Esophagus muscularis mucosa (tissue), 4 donors: ENCODE data around the gene CNIH4. TPM values are rescaled to one million over a fixed set of nuclear protein-coding genes. Genes with fewer than 3 reads are reported as not detected.
A peak's percentile ranks its signal among the peaks of the same experiment; 100 is the strongest.
"Not testable (repeated sequence)": the region's sequence is repeated elsewhere in the genome, so short reads cannot be mapped to it uniquely, and the experiment has no call there.

ENCODE experiments used
- DNase-seq: peaks from one replicate; pipeline ENCODE4 v3.0.0-alpha.2; 2017; ENCODE audit errors: extremely low spot score
- H3K27ac ChIP-seq, 4 donors: fragments of 200-600 bp; sonication (generic); replicated peaks in 1 of 4; 1 replicate in 3 of 4; 2 replicates in 1 of 4; pipeline ENCODE4 v1.5.1; 2016 to 2019; ENCODE audit warnings: mild to moderate bottlenecking in 1 of 4
- H3K27me3 ChIP-seq, 4 donors: fragments of 200-600 bp; sonication (generic); one replicate each; pipeline versions ENCODE4 v1.5.1 to v1.6.0; 2016 to 2019
- H3K36me3 ChIP-seq, 4 donors: fragments of 200-600 bp; sonication (generic); one replicate each; pipeline ENCODE4 v1.5.1; 2016 to 2019
- H3K4me1 ChIP-seq, 4 donors: fragments of 200-600 bp; sonication (generic); one replicate each; pipeline ENCODE4 v1.5.1; 2016 to 2019
- H3K4me3 ChIP-seq, 4 donors: fragments of 200-600 bp; sonication (generic); 1 replicate in 2 of 4; 2 replicates in 2 of 4; pipeline ENCODE4 v1.5.1; 2016 to 2019; ENCODE audit warnings: mild to moderate bottlenecking in 4 of 4, moderate library complexity in 1 of 4
- H3K9me3 ChIP-seq, 4 donors: fragments of 200-600 bp; sonication (generic); 1 replicate in 3 of 4; 2 replicates in 1 of 4; pipeline ENCODE4 v1.5.1; 2016 to 2019
- CTCF ChIP-seq, 3 experiments: fragments of 200-600 bp in 2 of 3; fragments of 450-650 bp in 1 of 3; sonication (generic) in 2 of 3; IDR thresholded peaks; one replicate each; pipeline ENCODE4 v1.5.1; 2017 to 2019; ENCODE audit warnings: antibody characterized with exemption in 3 of 3, mild to moderate bottlenecking in 2 of 3, moderate library complexity in 1 of 3
- EP300 ChIP-seq: sonication (generic); formaldehyde crosslinking; IDR thresholded peaks from one replicate; pipeline ENCODE4 v1.6.1; 2017; ENCODE audit warnings: antibody characterized with exemption
- POLR2A ChIP-seq: fragments of 450-650 bp; IDR thresholded peaks from one replicate; pipeline ENCODE4 v1.6.1; 2017; ENCODE audit warnings: antibody characterized with exemption, moderate library complexity, mild to moderate bottlenecking, low read depth
- POLR2AphosphoS5 ChIP-seq, 2 donors: sonication (generic); formaldehyde crosslinking; IDR thresholded peaks; one replicate each; pipeline ENCODE4 v1.6.1; 2017; ENCODE audit warnings: antibody characterized with exemption in 2 of 2
- WGBS: methylation state at CpG from one replicate; pipeline ENCODE4 v1.1.5; 2018; 5-methylcytosine and 5-hydroxymethylcytosine counted together
- intact Hi-C: fragments of 100-400 bp; cut with DNase I; formaldehyde crosslinking; loops from one replicate; pipeline ENCODE4 v1.15.1; 2023
- total RNA-seq, 4 donors: library from RNA; depleted of rRNA; stranded (reverse); fragments of >200 nt; gene quantifications; one replicate each; pipeline versions ENCODE4 v1.1.0 to v1.2.1, GENCODE V29; 2016

CNIH4 gene
- total RNA-seq, 4 donors from 2014 or later, result 34.0 to 61.0 (median 46.9) TPM

GRCh38 chr1:224348137-224348536 lies 8.5 kb upstream of the CNIH4 start:
- TF ChIP-seq EP300 (no peak), POLR2A (no peak), POLR2AphosphoS5 (IDR thresholded peaks at IDR 0.05) (no peak), CTCF (IDR thresholded peaks at IDR 0.05) (no peak)
- Histone ChIP-seq H3K36me3 (no peaks in the 10 kb centered on the region), H3K27ac (no peak overlapping the region), H3K27me3 (peaks cover 0 to 8% (median 0%) of the 10 kb centered on the region in 4 donors), H3K4me1 (no peaks in the 10 kb centered on the region), H3K4me3 (no peak overlapping the region), H3K9me3 (peaks cover 0 to 14% (median 14%) of the 10 kb centered on the region in 4 donors)
- DNase-seq, result no peak
- intact Hi-C loops, result no loop called here
- 85% methylated on average over 2 of the region's 2 CpGs for WGBS

GRCh38 chr1:224349716-224350115 lies 7.0 kb upstream of the CNIH4 start:
- DNase-seq, H3K36me3 ChIP-seq, intact Hi-C loops, H3K4me3 ChIP-seq, H3K4me1 ChIP-seq, H3K9me3 ChIP-seq, H3K27me3 ChIP-seq, H3K27ac ChIP-seq: not testable (repeated sequence)
- WGBS, result 92% methylated on average over 23 of the region's 30 CpGs

- DNase-seq, result not testable (repeated sequence)
These were observed 4.1 kb upstream of the CNIH4 start for GRCh38 chr1:224352436-224353085.

DNA sequence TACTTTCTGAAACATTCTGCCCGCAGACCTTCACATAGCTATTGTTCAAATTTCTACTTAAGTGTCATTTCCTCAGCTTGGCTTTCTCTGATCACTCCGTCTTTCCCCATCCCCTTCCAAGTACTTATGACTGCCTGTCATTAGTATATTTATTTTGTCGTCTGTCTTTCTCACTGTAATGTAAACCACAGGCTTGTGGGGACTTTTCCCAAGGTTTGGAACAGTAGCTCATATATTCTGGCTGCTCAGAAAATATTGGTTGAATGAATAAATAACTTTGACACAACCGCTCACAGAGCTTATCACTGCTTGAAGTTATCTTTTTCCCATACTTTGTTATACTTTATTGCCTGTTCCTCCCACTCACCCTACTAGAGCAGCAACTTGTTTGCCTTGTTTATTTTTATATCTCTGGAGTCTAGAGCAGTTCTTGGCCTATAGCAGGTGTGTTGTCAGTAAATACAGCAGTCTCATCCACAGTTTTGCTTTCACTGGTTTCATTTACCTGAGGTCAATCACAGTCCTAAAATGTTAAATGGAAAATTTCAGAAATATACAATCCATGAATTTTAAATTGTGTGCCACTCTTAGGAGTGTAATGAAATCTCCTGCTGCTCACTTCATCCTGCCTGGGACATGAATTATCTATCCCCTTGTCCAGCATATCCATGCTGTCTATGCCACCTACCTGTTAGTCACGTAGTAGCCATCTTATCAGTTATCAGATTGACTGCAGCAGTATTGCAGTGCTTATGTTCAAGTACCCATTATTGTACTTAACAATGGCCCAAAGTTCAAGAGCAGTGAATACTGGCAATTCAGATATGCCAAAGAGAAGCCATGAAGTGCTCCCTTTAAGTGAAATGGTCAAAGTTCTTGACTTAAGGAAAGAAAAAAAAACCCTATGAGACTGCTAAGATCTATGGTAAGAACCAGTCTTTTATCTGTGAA lies 2.4 kb upstream of the CNIH4 start:
- Histone ChIP-seq H3K36me3 (no peaks in the 10 kb centered on the region), H3K27me3 (peaks cover 0 to 8% (median 0%) of the 10 kb centered on the region in 4 donors), H3K4me1 (peaks cover 13 to 24% (median 21%) of the 10 kb centered on the region in 4 donors), H3K4me3 (no peak overlapping the region), H3K27ac (no peak overlapping the region), H3K9me3 (no peaks in the 10 kb centered on the region)
- no peak for TF ChIP-seq EP300
- TF ChIP-seq CTCF (IDR thresholded peaks at IDR 0.05), result no peak
- TF ChIP-seq POLR2A, result no peak
- TF ChIP-seq POLR2AphosphoS5 (IDR thresholded peaks at IDR 0.05), result no peak
- intact Hi-C loops, result no loop called here
- no peak for DNase-seq
- WGBS, result 72% methylated on average over 5 of the region's 5 CpGs

More at GRCh38 chr1:224352436-224353085, 4.1 kb upstream of the CNIH4 start:
- H3K9me3 ChIP-seq, H3K27ac ChIP-seq, intact Hi-C loops, H3K36me3 ChIP-seq, H3K27me3 ChIP-seq, H3K4me1 ChIP-seq, H3K4me3 ChIP-seq: not testable (repeated sequence)
- WGBS, result 87% methylated on average over 30 of the region's 49 CpGs

- intact Hi-C loops, result no loop called here
- no peak for DNase-seq
These were observed 996 bp downstream of the CNIH4 start for GRCh38 chr1:224357626-224358124.

More at GRCh38 chr1:224357626-224358124, 996 bp downstream of the CNIH4 start:
- WGBS, result 19% methylated on average over 9 of the region's 9 CpGs
- Histone ChIP-seq H3K4me1 (peaks cover 13 to 49% (median 29%) of the 10 kb centered on the region in 4 donors), H3K27ac (peak overlapping the region; percentile 83 to 96 (median 95)), H3K36me3 (peaks cover 0 to 11% (median 0%) of the 10 kb centered on the region in 4 donors), H3K4me3 (peak overlapping the region; percentile 78 to 93 (median 90)), H3K27me3 (no peaks in the 10 kb centered on the region), H3K9me3 (no peaks in the 10 kb centered on the region)
- TF ChIP-seq CTCF (IDR thresholded peaks at IDR 0.05) (no peak), POLR2AphosphoS5 (IDR thresholded peaks at IDR 0.05) (peak in 1 of 2 donors; percentile 7)
